A673 (cell line): ENCODE results near the gene MUC22. TPM values are rescaled to one million over a fixed set of nuclear protein-coding genes. Genes with fewer than 3 reads are reported as not detected.

Experiments used
- BruUV-seq: library from RNA; stranded (reverse); fragments of 400-500 nt; replicated peaks from 2 replicates; lab custom pipeline; 2021; lab: Mats Ljungman, UMichigan
- CTCF ChIA-PET: fragments of 300-600 bp; sonication (Branson Sonifier 250); formaldehyde crosslinking; loops from one replicate; lab custom pipeline; 2022; ENCODE audit warnings: antibody characterized with exemption; lab: Charles Lee
- POLR2A ChIA-PET: fragments of 300-600 bp; sonication (Branson Sonifier 250); formaldehyde crosslinking; loops from one replicate; lab custom pipeline; 2022; ENCODE audit warnings: antibody characterized with exemption; ENCODE audit not compliant: low non-redundant PET; lab: Charles Lee
- DNase-seq: peaks from one replicate; pipeline ENCODE4 v3.0.0-alpha.2; 2015; ENCODE audit warnings: low spot score
- H3K27ac ChIP-seq: fragments of 200-600 bp; sonication (generic); 2 replicates; pipeline ENCODE4 v1.5.1; 2016; ENCODE audit warnings: mixed run types, low read depth, mild to moderate bottlenecking, mixed read lengths, antibody characterized with exemption, low read length; ENCODE audit not compliant: poor library complexity, severe bottlenecking
- H3K27me3 ChIP-seq: fragments of 200-600 bp; sonication (generic); replicated peaks from 2 replicates; pipeline ENCODE4 v1.6.1; 2017; ENCODE audit warnings: mixed run types, low read depth, mild to moderate bottlenecking, mixed read lengths, antibody characterized with exemption, low read length; ENCODE audit not compliant: insufficient read depth, poor library complexity
- H3K36me3 ChIP-seq: fragments of 200-600 bp; sonication (generic); 2 replicates; pipeline ENCODE4 v1.6.1; 2016; ENCODE audit warnings: mixed run types, mild to moderate bottlenecking, mixed read lengths, antibody characterized with exemption, low read length; ENCODE audit not compliant: insufficient read depth, poor library complexity, severe bottlenecking
- H3K4me1 ChIP-seq: fragments of 200-600 bp; sonication (generic); 2 replicates; pipeline ENCODE4 v1.6.1; 2017; ENCODE audit warnings: mixed run types, mild to moderate bottlenecking, mixed read lengths, antibody characterized with exemption, low read length; ENCODE audit not compliant: insufficient read depth, poor library complexity, severe bottlenecking
- H3K4me3 ChIP-seq: fragments of 200-600 bp; sonication (generic); 2 replicates; pipeline ENCODE4 v1.5.1; 2016; ENCODE audit warnings: low read depth, mixed run types, mild to moderate bottlenecking, mixed read lengths, low read length; ENCODE audit not compliant: poor library complexity, severe bottlenecking
- H3K9me3 ChIP-seq: fragments of 200-600 bp; sonication (generic); 2 replicates; pipeline ENCODE4 v1.6.1; 2016; ENCODE audit warnings: mixed run types, low read depth, mild to moderate bottlenecking, mixed read lengths, antibody characterized with exemption, low read length; ENCODE audit not compliant: poor library complexity, severe bottlenecking
- CTCF ChIP-seq: fragments of 300-800, 200-600 bp; sonication (generic); conservative IDR thresholded peaks from 2 replicates; pipeline ENCODE4 v1.5.1; 2017; ENCODE audit warnings: low read depth, mild to moderate bottlenecking, antibody characterized with exemption, low read length, moderate library complexity, mixed read lengths
- EZH2 ChIP-seq: fragments of 200-600 bp; sonication (generic); IDR thresholded peaks from 2 replicates; pipeline ENCODE4 v1.6.1; 2017; ENCODE audit warnings: borderline replicate concordance, low read depth, mild to moderate bottlenecking, mixed read lengths, antibody characterized with exemption, low read length; ENCODE audit not compliant: poor library complexity, severe bottlenecking
- intact Hi-C: fragments of 100-400 bp; cut with micrococcal nuclease; formaldehyde crosslinking; loops from one replicate; pipeline ENCODE4 v1.10.0; 2022; ENCODE audit not compliant: unreplicated experiment
- total RNA-seq: library from RNA; stranded (reverse); gene quantifications from 2 replicates; pipeline ENCODE4 v1.2.3, GENCODE V29; 2021

The MUC22 gene
- total RNA-seq, 1 experiment from 2014 or later, result not detected

DNA sequence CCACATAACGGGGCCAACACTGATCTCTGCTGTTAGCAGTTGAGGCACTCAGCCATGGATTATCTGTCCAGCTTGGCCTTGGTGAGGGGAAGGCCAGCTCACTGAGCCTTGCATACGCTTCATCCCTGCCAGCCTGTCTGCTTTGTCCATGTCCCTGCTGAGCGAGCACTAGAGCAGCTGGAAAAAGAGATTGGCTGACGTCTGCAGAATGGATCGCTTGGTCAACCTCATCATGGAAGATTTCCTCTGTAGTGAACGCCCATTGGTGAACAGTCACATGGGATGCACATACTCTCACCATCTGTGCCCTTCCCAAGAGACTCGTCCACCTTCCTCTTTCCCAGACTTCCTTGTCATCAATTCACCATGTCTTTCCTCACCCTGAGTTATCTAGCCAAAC, 26.9 kb downstream of the MUC22 start:
- intact Hi-C loops, result no loop called here
- no peaks in the 10 kb centered on the region for H3K27me3 ChIP-seq
- no TSS peak for BruUV-seq
- no peaks in the 10 kb centered on the region for H3K36me3 ChIP-seq
- ChIA-PET POLR2A (no interaction called here), CTCF (interaction anchor here (1.2 kb wide), 1 partner anchor 50 kb away, joined by 3 read pairs; no protein-coding TSS in a partner anchor)
- no peak for TF ChIP-seq CTCF
- no peak for TF ChIP-seq EZH2
- H3K4me3 ChIP-seq, result no peak overlapping the region
- H3K4me1 ChIP-seq, result no peaks in the 10 kb centered on the region
- no peak for DNase-seq
- no peaks in the 10 kb centered on the region for H3K9me3 ChIP-seq
- no peak overlapping the region for H3K27ac ChIP-seq

- ChIA-PET CTCF (no interaction called here), POLR2A (no interaction called here)
- Histone ChIP-seq H3K27me3 (no peaks in the 10 kb centered on the region), H3K36me3 (no peaks in the 10 kb centered on the region), H3K27ac (no peak overlapping the region), H3K4me3 (no peak overlapping the region), H3K9me3 (no peaks in the 10 kb centered on the region), H3K4me1 (no peaks in the 10 kb centered on the region)
- intact Hi-C loops, result no loop called here
- TF ChIP-seq CTCF, result no peak
- TF ChIP-seq EZH2, result no peak
- DNase-seq, result no peak
- no TSS peak for BruUV-seq
Observed at GRCh38 chr6:31037682-31038081, 27.4 kb downstream of the MUC22 start.

DNA sequence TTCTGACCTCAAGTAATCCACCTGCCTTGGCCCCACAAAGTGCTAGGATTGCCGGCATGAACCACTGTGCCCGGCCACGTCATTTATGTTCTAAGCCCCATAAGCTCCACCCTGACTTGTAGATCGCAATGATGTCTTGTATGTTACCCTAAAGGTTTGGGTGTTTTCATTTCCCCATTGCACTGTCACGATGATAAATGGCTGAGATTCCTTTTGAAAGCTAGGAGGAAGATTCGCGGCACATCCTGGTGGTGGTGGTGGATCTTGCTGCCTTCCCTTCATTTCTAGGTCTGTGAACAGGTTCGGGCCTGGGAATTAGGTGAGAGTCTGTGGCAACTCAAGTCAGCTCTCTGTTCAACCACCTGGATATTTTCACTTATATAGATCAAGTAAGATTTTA, 28.3 kb downstream of the MUC22 start:
- intact Hi-C loops, result no loop called here
- ChIA-PET POLR2A (no interaction called here), CTCF (no interaction called here)

More for the DNA sequence above, 28.3 kb downstream of the MUC22 start:
- no TSS peak for BruUV-seq
- no peak overlapping the region for H3K27ac ChIP-seq
- no peaks in the 10 kb centered on the region for H3K27me3 ChIP-seq
- TF ChIP-seq CTCF (no peak), EZH2 (no peak)
- DNase-seq, result no peak
- no peak overlapping the region for H3K4me3 ChIP-seq
- H3K36me3 ChIP-seq, result no peaks in the 10 kb centered on the region
- H3K9me3 ChIP-seq, result no peaks in the 10 kb centered on the region
- H3K4me1 ChIP-seq, result no peaks in the 10 kb centered on the region
